Measurements from ENCODE around the gene PPP2R2B.

PPP2R2B gene

GRCh38 chr5:146848133-146848532, 30.4 kb downstream of the PPP2R2B start:
- no peak for DNase-seq (ENCODE audit: low read depth)
- TF ChIP-seq CTCF (IDR thresholded peaks at IDR 0.05; ENCODE audit: control insufficient read depth, insufficient read depth, low read depth, low read length, missing control alignments) = no peak
- no peak overlapping the region for H3K4me3 ChIP-seq (ENCODE audit: control insufficient read depth, low read depth, low read length)

- DNase-seq (ENCODE audit: low read depth) = no peak
- TF ChIP-seq CTCF (IDR thresholded peaks at IDR 0.05; ENCODE audit: control insufficient read depth, insufficient read depth, low read depth, low read length, missing control alignments) = no peak
- no peak overlapping the region for H3K4me3 ChIP-seq (ENCODE audit: control insufficient read depth, low read depth, low read length)
Measured at GRCh38 chr5:146840016-146840415, 38.5 kb downstream of the PPP2R2B start.

GRCh38 chr5:146836226-146836842, 42.2 kb downstream of the PPP2R2B start:
- no peak for DNase-seq (ENCODE audit: low read depth)
- H3K4me3 ChIP-seq (ENCODE audit: control insufficient read depth, low read depth, low read length) = no peak overlapping the region
- TF ChIP-seq CTCF (IDR thresholded peaks at IDR 0.05; ENCODE audit: control insufficient read depth, insufficient read depth, low read depth, low read length, missing control alignments) = no peak

- H3K4me3 ChIP-seq (ENCODE audit: control insufficient read depth, low read depth, low read length) = no peak overlapping the region
- DNase-seq (ENCODE audit: low read depth) = no peak
- no peak for TF ChIP-seq CTCF (IDR thresholded peaks at IDR 0.05; ENCODE audit: control insufficient read depth, insufficient read depth, low read depth, low read length, missing control alignments)
Measured at GRCh38 chr5:146832985-146833732, 45.4 kb downstream of the PPP2R2B start.

GRCh38 chr5:146828385-146828784, 50.2 kb downstream of the PPP2R2B start:
- no peak overlapping the region for H3K4me3 ChIP-seq (ENCODE audit: control insufficient read depth, low read depth, low read length)
- DNase-seq (ENCODE audit: low read depth) = no peak
- no peak for TF ChIP-seq CTCF (IDR thresholded peaks at IDR 0.05; ENCODE audit: control insufficient read depth, insufficient read depth, low read depth, low read length, missing control alignments)

GRCh38 chr5:146827901-146828300, 50.7 kb downstream of the PPP2R2B start:
- no peak for DNase-seq (ENCODE audit: low read depth)
- TF ChIP-seq CTCF (IDR thresholded peaks at IDR 0.05; ENCODE audit: control insufficient read depth, insufficient read depth, low read depth, low read length, missing control alignments) = no peak
- no peak overlapping the region for H3K4me3 ChIP-seq (ENCODE audit: control insufficient read depth, low read depth, low read length)

All from AG09309 (cell line).